ENCODE data around the gene KRTAP12-1. TPM values are rescaled to one million over a fixed set of nuclear protein-coding genes. Genes with fewer than 3 reads are reported as not detected.
"Not testable (repeated sequence)": the region's sequence is repeated elsewhere in the genome, so short reads cannot be mapped to it uniquely, and the experiment has no call there.

KRTAP12-1 gene
- total RNA-seq, 1 donor from 2014 or later: not detected

DNA sequence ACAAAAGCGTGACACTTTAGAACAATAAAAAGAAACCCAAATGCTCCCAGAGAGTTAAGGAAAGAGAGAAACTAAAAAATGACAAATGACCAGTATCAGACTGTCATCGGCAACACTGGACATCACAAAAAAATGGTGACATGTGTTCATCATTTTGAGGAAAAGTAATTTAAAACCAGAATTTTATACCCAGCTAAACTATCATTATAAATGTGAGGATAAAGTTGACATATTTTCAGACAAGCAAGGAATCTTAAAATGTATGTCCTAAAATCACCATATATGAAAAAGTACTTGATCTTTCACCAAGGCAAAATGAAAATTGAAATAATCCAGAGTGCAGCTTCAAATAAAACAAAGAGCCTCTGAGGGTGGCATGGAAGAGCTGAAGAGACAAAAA, 37.1 kb downstream of the KRTAP12-1 start:
- intact Hi-C loops (cut with DNase I): no loop called here
- no peak overlapping the region for H3K27ac ChIP-seq
- H3K4me1 ChIP-seq: no peaks in the 10 kb centered on the region
- peaks cover 2% of the 10 kb centered on the region for H3K27me3 ChIP-seq (ENCODE audit: low read depth)
- no peak overlapping the region for H3K4me3 ChIP-seq
- ATAC-seq: no peak
- H3K36me3 ChIP-seq: no peaks in the 10 kb centered on the region
- TF ChIP-seq CTCF (IDR thresholded peaks at IDR 0.05): no peak
- DNase-seq: no peak
- no peaks in the 10 kb centered on the region for H3K9me3 ChIP-seq

GRCh38 chr21:44643741-44644310, 38.1 kb downstream of the KRTAP12-1 start:
- peaks cover 13% of the 10 kb centered on the region for H3K27me3 ChIP-seq (ENCODE audit: low read depth)
- H3K36me3 ChIP-seq: no peaks in the 10 kb centered on the region
- intact Hi-C loops (cut with DNase I): no loop called here
- no peak overlapping the region for H3K4me3 ChIP-seq
- H3K27ac ChIP-seq: no peak overlapping the region
- no peak for ATAC-seq
- no peak for DNase-seq
- TF ChIP-seq CTCF (IDR thresholded peaks at IDR 0.05): no peak
- no peaks in the 10 kb centered on the region for H3K4me1 ChIP-seq
- H3K9me3 ChIP-seq: no peaks in the 10 kb centered on the region

- H3K4me1 ChIP-seq: no peaks in the 10 kb centered on the region
- no peaks in the 10 kb centered on the region for H3K9me3 ChIP-seq
- intact Hi-C loops (cut with DNase I): no loop called here
- H3K36me3 ChIP-seq: no peaks in the 10 kb centered on the region
- H3K27me3 ChIP-seq (ENCODE audit: low read depth): peaks cover 15% of the 10 kb centered on the region
- no peak for TF ChIP-seq CTCF (IDR thresholded peaks at IDR 0.05)
- ATAC-seq: no peak
- no peak overlapping the region for H3K4me3 ChIP-seq
- DNase-seq: no peak
- no peak overlapping the region for H3K27ac ChIP-seq
These were observed 41.2 kb downstream of the KRTAP12-1 start for GRCh38 chr21:44640761-44641160.

DNA sequence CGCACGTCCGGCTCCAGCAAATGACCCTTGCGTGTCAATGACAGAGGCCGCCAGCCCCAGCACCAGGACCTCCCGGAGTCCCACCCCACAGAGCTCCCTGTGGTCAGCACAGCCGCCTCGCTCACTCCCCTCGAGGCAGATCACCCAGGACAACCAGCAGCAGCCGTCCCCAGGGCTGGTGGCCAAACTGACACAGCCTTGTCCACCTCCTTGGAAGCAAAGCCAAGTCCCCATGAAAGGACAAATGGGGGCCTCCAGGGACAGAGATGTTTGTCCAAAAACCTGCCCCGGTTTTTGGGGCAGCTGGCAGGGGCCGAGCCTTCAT, 42.7 kb downstream of the KRTAP12-1 start:
- no peaks in the 10 kb centered on the region for H3K36me3 ChIP-seq
- DNase-seq (no peak), ATAC-seq (no peak)
- H3K4me1 ChIP-seq: no peaks in the 10 kb centered on the region
- no peak for TF ChIP-seq CTCF (IDR thresholded peaks at IDR 0.05)
- peaks cover 15% of the 10 kb centered on the region for H3K27me3 ChIP-seq (ENCODE audit: low read depth)
- H3K27ac ChIP-seq: no peak overlapping the region
- intact Hi-C loops (cut with DNase I): no loop called here
- no peak overlapping the region for H3K4me3 ChIP-seq
- no peaks in the 10 kb centered on the region for H3K9me3 ChIP-seq

GRCh38 chr21:44638506-44639330, 43.2 kb downstream of the KRTAP12-1 start:
- not testable (repeated sequence) for H3K4me3 ChIP-seq, DNase-seq

GRCh38 chr21:44637851-44638348, 44.1 kb downstream of the KRTAP12-1 start:
- H3K27ac ChIP-seq; intact Hi-C loops (cut with DNase I); H3K9me3 ChIP-seq; H3K4me3 ChIP-seq; DNase-seq; ATAC-seq; H3K36me3 ChIP-seq; H3K4me1 ChIP-seq: not testable (repeated sequence)
- peaks cover 15% of the 10 kb centered on the region for H3K27me3 ChIP-seq (ENCODE audit: low read depth)

More at GRCh38 chr21:44638506-44639330, 43.2 kb downstream of the KRTAP12-1 start:
- intact Hi-C loops (cut with DNase I); H3K9me3 ChIP-seq; H3K36me3 ChIP-seq; H3K27ac ChIP-seq; ATAC-seq; H3K4me1 ChIP-seq: not testable (repeated sequence)
- peaks cover 15% of the 10 kb centered on the region for H3K27me3 ChIP-seq (ENCODE audit: low read depth)

Measured in lower lobe of right lung (tissue), 2 donors.